ENCODE data around the gene CAMP.
"Not testable (repeated sequence)": the region's sequence is repeated elsewhere in the genome, so short reads cannot be mapped to it uniquely, and the experiment has no call there.

Gene CAMP

DNA sequence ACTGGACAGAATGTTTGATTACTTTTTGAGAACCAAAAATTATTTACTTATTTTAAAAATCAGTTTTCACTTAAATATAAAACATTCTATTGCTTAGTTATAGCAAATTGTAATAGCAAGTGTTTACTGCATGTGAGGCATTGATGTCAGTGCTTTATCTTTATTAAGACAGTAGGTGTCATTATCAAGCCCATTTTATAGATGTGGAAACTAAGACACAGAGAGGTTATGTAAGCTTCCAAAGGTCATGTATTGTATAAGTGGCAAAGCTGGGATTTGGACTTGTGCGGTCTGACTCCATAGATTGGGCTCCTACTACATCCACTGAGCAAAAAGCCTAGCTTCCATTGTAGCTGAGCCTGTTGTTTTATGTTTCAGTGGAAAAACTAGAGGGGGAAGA lies 35.2 kb downstream of the CAMP start:
- DNase-seq (ENCODE audit: low read depth) = no peak

- DNase-seq (ENCODE audit: low read depth) = peak; percentile 4
Measured at GRCh38 chr3:48267782-48268181, 44.5 kb downstream of the CAMP start.

DNA sequence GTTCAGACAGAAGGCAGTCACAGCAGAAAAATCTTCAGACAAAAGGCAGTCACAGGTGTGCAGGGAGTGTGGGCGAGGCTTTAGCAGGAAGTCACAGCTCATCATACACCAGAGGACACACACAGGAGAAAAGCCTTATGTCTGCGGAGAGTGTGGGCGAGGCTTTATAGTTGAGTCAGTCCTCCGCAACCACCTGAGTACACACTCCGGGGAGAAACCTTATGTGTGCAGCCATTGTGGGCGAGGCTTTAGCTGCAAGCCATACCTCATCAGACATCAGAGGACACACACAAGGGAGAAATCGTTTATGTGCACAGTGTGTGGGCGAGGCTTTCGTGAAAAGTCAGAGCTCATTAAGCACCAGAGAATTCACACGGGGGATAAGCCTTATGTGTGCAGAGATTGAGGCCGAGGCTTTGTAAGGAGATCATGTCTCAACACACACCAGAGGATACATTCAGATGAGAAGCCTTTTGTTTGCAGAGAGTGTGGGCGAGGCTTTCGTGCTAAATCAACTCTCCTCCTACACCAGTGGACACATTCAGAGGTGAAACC lies 45.2 kb downstream of the CAMP start:
- no peak for DNase-seq (ENCODE audit: low read depth)

GRCh38 chr3:48268936-48269561 lies 45.8 kb downstream of the CAMP start:
- peak; percentile 89 for DNase-seq (ENCODE audit: low read depth)

DNA sequence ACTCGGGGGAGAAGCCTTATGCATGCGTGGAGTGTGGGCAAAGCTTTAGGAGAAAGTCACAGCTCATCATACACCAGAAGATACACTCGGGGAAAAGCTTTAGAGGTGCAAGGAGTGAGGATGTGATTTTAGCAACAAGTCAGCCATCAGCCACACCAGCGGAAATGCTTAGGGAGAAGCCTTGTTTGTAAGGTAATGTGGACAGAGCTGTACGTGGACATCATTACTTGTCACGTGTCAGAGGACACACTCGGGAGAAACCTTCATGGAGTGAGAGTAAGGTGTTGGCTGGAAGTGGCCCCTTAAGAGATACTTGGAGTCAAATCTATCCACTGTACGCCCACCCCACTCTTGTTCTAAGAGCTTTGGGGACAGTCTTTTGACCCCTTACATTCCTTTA lies 46.3 kb downstream of the CAMP start:
- no peak for DNase-seq (ENCODE audit: low read depth)

DNA sequence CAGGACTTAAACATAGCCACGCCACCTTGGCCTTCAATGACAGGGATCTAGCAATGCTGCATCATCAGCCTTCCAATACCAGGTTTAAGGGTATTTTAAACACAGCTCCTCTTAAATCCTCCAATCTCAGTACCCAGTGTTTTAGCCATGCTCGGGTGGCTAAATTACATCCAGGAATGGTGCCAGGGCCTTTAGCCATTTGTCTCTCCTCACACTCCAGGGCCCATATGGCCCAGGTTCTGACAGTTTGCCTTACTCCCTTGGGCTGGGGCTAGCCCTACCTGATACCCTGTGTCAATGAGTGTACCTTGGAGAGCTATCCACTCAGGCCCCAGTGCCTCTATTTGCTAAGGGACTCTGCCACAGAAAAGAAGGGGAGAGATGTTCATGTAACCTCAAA lies 47.0 kb downstream of the CAMP start:
- DNase-seq (ENCODE audit: low read depth) = no peak

- DNase-seq (ENCODE audit: low read depth) = not testable (repeated sequence)
Measured at GRCh38 chr3:48271223-48271622, 47.9 kb downstream of the CAMP start.

DNA sequence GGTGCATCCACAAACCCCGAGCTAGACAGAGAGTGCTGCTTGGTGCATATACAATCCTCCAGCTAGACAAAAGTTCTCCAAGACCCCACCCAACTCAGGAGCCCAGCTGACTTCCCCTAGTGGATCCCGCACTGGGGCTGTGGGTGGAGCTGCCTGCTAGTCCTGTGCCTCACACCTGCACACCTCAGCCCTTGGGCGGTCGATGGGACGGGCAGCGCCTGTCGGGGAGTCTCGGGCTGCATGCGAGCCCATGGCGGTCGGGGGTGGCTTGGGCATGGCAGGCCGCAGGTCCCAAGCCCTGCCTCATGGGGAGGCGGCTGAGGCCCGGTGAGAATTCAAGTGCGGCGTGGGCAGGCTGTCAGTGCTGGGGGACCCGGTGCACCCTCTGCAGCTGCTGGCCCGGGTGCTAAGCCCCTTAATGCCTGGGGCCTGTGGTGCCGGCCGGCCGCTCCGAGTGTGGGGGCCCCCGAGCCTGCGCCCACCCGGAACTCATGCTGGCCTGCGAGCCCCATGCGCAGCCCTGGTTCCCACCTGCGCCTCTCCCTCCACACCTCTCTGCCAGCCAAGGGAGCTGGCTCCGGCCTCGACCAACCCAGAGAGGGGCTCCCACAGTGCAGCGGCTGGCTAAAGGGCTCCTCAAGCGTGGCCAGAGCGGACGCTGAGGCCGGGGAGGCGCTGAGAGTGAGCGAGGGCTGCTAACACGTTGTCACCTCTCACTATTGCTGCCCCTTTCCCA lies 48.6 kb downstream of the CAMP start:
- DNase-seq (ENCODE audit: low read depth) = no peak

GRCh38 chr3:48273594-48274211 lies 50.4 kb downstream of the CAMP start:
- DNase-seq (ENCODE audit: low read depth) = peak; percentile 55

DNA sequence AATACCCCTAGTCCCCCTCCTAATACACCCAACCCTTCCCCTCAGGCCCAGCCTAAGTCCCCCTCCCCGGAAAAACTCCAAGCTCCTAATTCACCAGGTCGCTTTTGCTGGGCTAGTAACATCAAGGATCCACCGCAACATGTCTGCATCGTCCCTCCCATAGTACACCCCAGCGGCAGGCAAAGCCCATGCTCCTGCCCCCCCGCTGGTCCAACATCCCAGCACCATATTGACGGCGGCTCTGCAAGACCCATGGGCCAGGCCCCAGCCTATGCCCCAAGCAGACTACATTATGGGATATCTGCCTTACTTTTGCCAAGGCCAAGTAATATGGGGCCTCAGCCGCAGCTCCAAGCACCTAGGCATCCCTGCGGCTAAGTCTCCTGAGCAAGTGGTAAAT lies 51.2 kb downstream of the CAMP start:
- DNase-seq (ENCODE audit: low read depth) = no peak

Data from amniotic epithelial cell (primary cell).